HEK293 (cell line): Measurements from ENCODE around the gene NPPA.

Experiments used
- CTCF ChIA-PET: fragments of 350-600 bp; formaldehyde crosslinking; extraction: SDS; loops from one replicate; lab custom pipeline; 2021; ENCODE audit warnings: antibody characterized with exemption; lab: Yijun Ruan, JAX
- POLR2A ChIA-PET: fragments of 300-600 bp; formaldehyde crosslinking; extraction: SDS; loops from one replicate; lab custom pipeline; 2020; ENCODE audit warnings: antibody characterized with exemption, inconsistent platforms; lab: Yijun Ruan, JAX
- H3K27ac ChIP-seq: fragments of 200-500 bp; sonication (Bioruptor generic); 2 replicates; pipeline ENCODE4 v1.5.1; 2014; ENCODE audit warnings: low read depth, low read length, control low read depth, inconsistent platforms; ENCODE audit errors: extremely low read depth
- H3K36me3 ChIP-seq, 2 experiments: fragments of 200-500 bp in 1 of 2; sonication (Bioruptor generic) in 1 of 2; 1 replicate in 1 of 2; 2 replicates in 1 of 2; pipeline ENCODE4 v1.5.1; 2014 to 2017; ENCODE audit warnings: inconsistent platforms in 2 of 2, low read length in 2 of 2; ENCODE audit not compliant: control insufficient read depth in 2 of 2, insufficient read depth in 1 of 2
- H3K4me1 ChIP-seq: fragments of 200-500 bp; sonication (Bioruptor generic); 2 replicates; pipeline ENCODE4 v1.5.1; 2014; ENCODE audit warnings: mild to moderate bottlenecking, low read length, inconsistent platforms; ENCODE audit not compliant: control insufficient read depth, insufficient read depth
- H3K4me3 ChIP-seq: 2 replicates; pipeline ENCODE4 v1.5.1; 2011; ENCODE audit warnings: low read depth, mild to moderate bottlenecking, control low read depth, low read length, moderate library complexity
- H3K9me3 ChIP-seq: fragments of 200-500 bp; sonication (Bioruptor generic); 2 replicates; pipeline ENCODE4 v1.5.1; 2014; ENCODE audit warnings: low read depth, low read length, inconsistent platforms; ENCODE audit not compliant: control insufficient read depth, insufficient read depth
- FEZF1 ChIP-seq: fragments of 450-650 bp; formaldehyde crosslinking; IDR thresholded peaks from 2 replicates; pipeline ENCODE4 v1.5.1; 2016; ENCODE audit warnings: missing biosample characterization, missing genetic modification characterization
- KLF1 ChIP-seq: fragments of 450-650 bp; formaldehyde crosslinking; IDR thresholded peaks from 2 replicates; pipeline ENCODE4 v1.5.1; 2016; ENCODE audit warnings: missing biosample characterization, missing genetic modification characterization
- KLF17 ChIP-seq: fragments of 450-650 bp; formaldehyde crosslinking; IDR thresholded peaks from 2 replicates; pipeline ENCODE4 v1.5.1; 2016; ENCODE audit warnings: missing biosample characterization, missing genetic modification characterization
- SCRT2 ChIP-seq: fragments of 450-650 bp; formaldehyde crosslinking; IDR thresholded peaks from 2 replicates; pipeline ENCODE4 v1.5.1; 2016; ENCODE audit warnings: missing biosample characterization, missing genetic modification characterization
- ZFP41 ChIP-seq: fragments of 450-650 bp; formaldehyde crosslinking; IDR thresholded peaks from 2 replicates; pipeline ENCODE4 v1.5.1; 2016; ENCODE audit warnings: missing biosample characterization, missing genetic modification characterization, borderline replicate concordance
- ZIC2 ChIP-seq: fragments of 450-650 bp; formaldehyde crosslinking; IDR thresholded peaks from 2 replicates; pipeline ENCODE4 v1.5.1; 2016; ENCODE audit warnings: missing biosample characterization, missing genetic modification characterization
- ZNF138 ChIP-seq: fragments of 450-650 bp; formaldehyde crosslinking; IDR thresholded peaks from 2 replicates; pipeline ENCODE4 v1.5.1; 2016; ENCODE audit warnings: missing biosample characterization, missing genetic modification characterization, borderline replicate concordance
- ZNF175 ChIP-seq: fragments of 450-650 bp; formaldehyde crosslinking; IDR thresholded peaks from 2 replicates; pipeline ENCODE4 v1.5.1; 2016; ENCODE audit warnings: missing biosample characterization, missing genetic modification characterization
- ZNF18 ChIP-seq: fragments of 450-650 bp; formaldehyde crosslinking; IDR thresholded peaks from 2 replicates; pipeline ENCODE4 v1.5.1; 2016; ENCODE audit warnings: missing biosample characterization, missing genetic modification characterization
- ZNF223 ChIP-seq: fragments of 450-650 bp; formaldehyde crosslinking; IDR thresholded peaks from 2 replicates; pipeline ENCODE4 v1.5.1; 2016; ENCODE audit warnings: missing biosample characterization, missing genetic modification characterization
- ZNF394 ChIP-seq: fragments of 450-650 bp; formaldehyde crosslinking; IDR thresholded peaks from 2 replicates; pipeline ENCODE4 v1.5.1; 2016; ENCODE audit warnings: missing biosample characterization, missing genetic modification characterization, mild to moderate bottlenecking, moderate library complexity, borderline replicate concordance
- ZNF514 ChIP-seq: fragments of 450-650 bp; formaldehyde crosslinking; IDR thresholded peaks from 2 replicates; pipeline ENCODE4 v1.5.1; 2016; ENCODE audit warnings: missing biosample characterization, missing genetic modification characterization
- ZNF639 ChIP-seq: fragments of 450-650 bp; formaldehyde crosslinking; IDR thresholded peaks from 2 replicates; pipeline ENCODE4 v1.5.1; 2016; ENCODE audit warnings: missing biosample characterization, missing genetic modification characterization
- ZNF664 ChIP-seq: fragments of 450-650 bp; formaldehyde crosslinking; IDR thresholded peaks from 2 replicates; pipeline ENCODE4 v1.5.1; 2016; ENCODE audit warnings: missing biosample characterization, missing genetic modification characterization

The NPPA gene

GRCh38 chr1:11886986-11887665 is 39.5 kb upstream of the NPPA start:
- H3K36me3 ChIP-seq: no peaks in the 10 kb centered on the region
- no peaks in the 10 kb centered on the region for H3K4me1 ChIP-seq
- ChIA-PET CTCF (interaction anchor here (0.6 to 1.6 kb wide), 5 partner anchors 9 to 30 kb away, joined by 3 to 4 read pairs (median 3); no protein-coding TSS in a partner anchor), POLR2A (no interaction called here)
- no peak overlapping the region for H3K4me3 ChIP-seq
- no peak for TF ChIP-seq ZNF175
- no peak for TF ChIP-seq ZIC2 (tag by site-specific recombination)
- no peak for TF ChIP-seq ZNF514 (tag by site-specific recombination)
- no peak for TF ChIP-seq ZNF138 (tag by site-specific recombination)
- no peaks in the 10 kb centered on the region for H3K9me3 ChIP-seq
- no peak overlapping the region for H3K27ac ChIP-seq

DNA sequence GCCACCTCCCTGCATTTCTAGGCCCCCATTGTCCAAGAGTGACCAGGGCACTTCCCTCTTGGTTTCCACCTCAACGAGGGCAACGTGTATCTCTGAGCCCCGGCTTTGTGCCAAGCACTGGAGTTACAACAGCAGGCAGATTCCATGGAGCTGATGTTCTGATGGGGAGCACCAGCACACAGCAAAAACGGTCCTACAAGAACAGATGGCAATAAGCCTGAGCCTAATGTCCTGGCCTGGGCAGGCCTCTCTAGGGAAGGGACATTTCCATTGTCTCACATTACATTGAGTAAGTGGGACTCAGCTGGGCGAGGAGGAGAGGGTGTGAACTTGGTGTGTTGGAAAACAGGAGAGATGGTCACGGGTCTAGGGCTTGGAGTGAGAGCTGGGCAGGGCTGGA is 38.3 kb upstream of the NPPA start:
- H3K36me3 ChIP-seq: no peaks in the 10 kb centered on the region
- no peak overlapping the region for H3K4me3 ChIP-seq
- POLR2A ChIA-PET: interaction anchor here (0.7 kb wide), 1 partner anchor 26 kb away, joined by 4 read pairs; no protein-coding TSS in a partner anchor
- no peaks in the 10 kb centered on the region for H3K9me3 ChIP-seq
- TF ChIP-seq ZNF18 (0 out of 2 replicates have a peak, but pooled peaks have one; percentile 40), ZNF664 (tag by site-specific recombination) (no peak), ZNF394 (no peak), FEZF1 (tag by site-specific recombination) (no peak), ZFP41 (tag by site-specific recombination) (no peak), ZNF514 (tag by site-specific recombination) (no peak), ZNF639 (no peak), SCRT2 (no peak)
- no peak overlapping the region for H3K27ac ChIP-seq
- no peaks in the 10 kb centered on the region for H3K4me1 ChIP-seq
- CTCF ChIA-PET: interaction anchor here (0.6 to 1.5 kb wide), 4 partner anchors 7 to 48 kb away, joined by 3 to 5 read pairs (median 3); no protein-coding TSS in a partner anchor

GRCh38 chr1:11882814-11883538 is 35.4 kb upstream of the NPPA start:
- no peaks in the 10 kb centered on the region for H3K36me3 ChIP-seq
- CTCF ChIA-PET: interaction anchor here (0.6 to 1.5 kb wide), 4 partner anchors 10 to 129 kb away, joined by 3 to 9 read pairs (median 4); no protein-coding TSS in a partner anchor
- H3K4me1 ChIP-seq: no peaks in the 10 kb centered on the region
- no peak for TF ChIP-seq ZNF223 (tag by site-specific recombination)
- TF ChIP-seq KLF1 (tag by site-specific recombination): peak; percentile 85
- TF ChIP-seq KLF17: peak; percentile 21; the same call in 1 of the 2 replicates
- no peak overlapping the region for H3K4me3 ChIP-seq
- POLR2A ChIA-PET: interaction anchor here (1.9 kb wide), 1 partner anchor 26 kb away, joined by 8 read pairs; no protein-coding TSS in a partner anchor
- H3K9me3 ChIP-seq: no peaks in the 10 kb centered on the region
- no peak overlapping the region for H3K27ac ChIP-seq
